Spleen (tissue), 11 donors: ENCODE measurements around the gene ELAVL3. TPM values are rescaled to one million over a fixed set of nuclear protein-coding genes. Genes with fewer than 3 reads are reported as not detected.

ENCODE experiments used
- DNase-seq: peaks from one replicate; pipeline ENCODE4 v3.0.0-alpha.2; 2020
- H3K27ac ChIP-seq, 8 donors: fragments of 200-600 bp; sonication (generic) in 7 of 8; 1 replicate in 4 of 8; 2 replicates in 4 of 8; pipeline versions ENCODE4 v1.5.0 to v1.8.0; 2016 to 2021; ENCODE audit warnings: inconsistent platforms in 4 of 8, mild to moderate bottlenecking in 4 of 8, moderate library complexity in 1 of 8
- H3K27me3 ChIP-seq, 7 donors: fragments of 200-600 bp; sonication (generic) in 6 of 7; replicated peaks in 1 of 7; 1 replicate in 4 of 7; 2 replicates in 3 of 7; pipeline versions ENCODE4 v1.5.0 to v1.8.0; 2016 to 2021; ENCODE audit warnings: inconsistent platforms in 3 of 7, mild to moderate bottlenecking in 1 of 7
- H3K36me3 ChIP-seq, 6 donors: fragments of 200-600 bp; sonication (generic) in 5 of 6; 1 replicate in 4 of 6; 2 replicates in 2 of 6; pipeline versions ENCODE4 v1.5.0 to v1.8.0; 2016 to 2021; ENCODE audit warnings: inconsistent platforms in 2 of 6
- H3K4me1 ChIP-seq, 6 donors: fragments of 200-600 bp; sonication (generic) in 5 of 6; 1 replicate in 3 of 6; 2 replicates in 3 of 6; pipeline versions ENCODE4 v1.5.0 to v1.8.0; 2016 to 2021; ENCODE audit warnings: inconsistent platforms in 3 of 6
- H3K4me3 ChIP-seq, 8 donors: fragments of 200-600 bp; sonication (generic) in 7 of 8; 1 replicate in 4 of 8; 2 replicates in 4 of 8; pipeline versions ENCODE4 v1.5.0 to v1.8.0; 2016 to 2021; ENCODE audit warnings: inconsistent platforms in 4 of 8, mild to moderate bottlenecking in 4 of 8, moderate library complexity in 2 of 8
- H3K9me3 ChIP-seq, 8 donors: fragments of 200-600 bp; sonication (generic) in 7 of 8; 1 replicate in 4 of 8; 2 replicates in 4 of 8; pipeline versions ENCODE4 v1.5.0 to v1.8.0; 2016 to 2021; ENCODE audit warnings: inconsistent platforms in 4 of 8
- POLR2A ChIP-seq, 3 donors: fragments of 450-650 bp; IDR thresholded peaks; one replicate each; pipeline ENCODE4 v1.5.1; 2017; ENCODE audit warnings: antibody characterized with exemption in 3 of 3, mild to moderate bottlenecking in 1 of 3
- POLR2AphosphoS5 ChIP-seq, 3 donors: sonication (generic); formaldehyde crosslinking; IDR thresholded peaks; one replicate each; pipeline ENCODE4 v1.5.1; 2017; ENCODE audit warnings: antibody characterized with exemption in 3 of 3
- WGBS, 5 donors: extraction: QIAGEN DNeasy Blood & Tissue Kit in 3 of 5; methylation state at CpG; one replicate each; pipeline versions ENCODE4 v1.1.5 to v1.1.7; 2013 to 2018; 5-methylcytosine and 5-hydroxymethylcytosine counted together
- intact Hi-C: fragments of 100-400 bp; cut with DNase I; formaldehyde crosslinking; loops from one replicate; pipeline ENCODE4 v1.15.0; 2023; ENCODE audit warnings: low total_unique reads
- polyA plus RNA-seq, 3 donors: library from polyadenylated mRNA; stranded (reverse); fragments of 200-250 nt; gene quantifications; one replicate each; pipeline ENCODE4 v1.2.1, GENCODE V29; 2013
- total RNA-seq, 7 donors: library from RNA; depleted of rRNA in 3 of 7; stranded (reverse); fragments of >200 nt in 3 of 7; fragmentation: NEBNext Ultra II Directional in 4 of 7; extraction: Animal tissue kit (Norgen Biotek cat#: 25700) in 4 of 7; gene quantifications; one replicate each; pipeline versions ENCODE4 v1.1.0 to v1.2.1, GENCODE V29; 2016 to 2021
- TF ChIP-seq, protein P1 (sequence below), 11 experiments: fragments of 200-600 bp in 7 of 11; fragments of 450-650 bp in 4 of 11; sonication (generic) in 4 of 11; IDR thresholded peaks in 8 of 11; conservative IDR thresholded peaks in 3 of 11; 1 replicate in 7 of 11; 2 replicates in 4 of 11; pipeline versions ENCODE4 v1.4.0 to v1.8.0; 2016 to 2021; ENCODE audit warnings: antibody characterized with exemption in 11 of 11, inconsistent platforms in 4 of 11, mild to moderate bottlenecking in 1 of 11
- donor health status: healthy with polysubstance abuse.
- donor health status: DM: no; HTN: no; CAD: no; lungs with moderate emphysema.
- donor health status: DM: no; HTN: no; CAD: no.
- donor health status: Bipolar disorder and iron deficiency.
- donor health status: healthy.
- donor health status: DM: no; HTN: no; CAD: no.
- donor health status: DM: yes; HTN: yes; CAD: no.

ELAVL3 gene
- total and polyA plus RNA-seq, 10 donors = 0.02 TPM; not detected in 9

DNA sequence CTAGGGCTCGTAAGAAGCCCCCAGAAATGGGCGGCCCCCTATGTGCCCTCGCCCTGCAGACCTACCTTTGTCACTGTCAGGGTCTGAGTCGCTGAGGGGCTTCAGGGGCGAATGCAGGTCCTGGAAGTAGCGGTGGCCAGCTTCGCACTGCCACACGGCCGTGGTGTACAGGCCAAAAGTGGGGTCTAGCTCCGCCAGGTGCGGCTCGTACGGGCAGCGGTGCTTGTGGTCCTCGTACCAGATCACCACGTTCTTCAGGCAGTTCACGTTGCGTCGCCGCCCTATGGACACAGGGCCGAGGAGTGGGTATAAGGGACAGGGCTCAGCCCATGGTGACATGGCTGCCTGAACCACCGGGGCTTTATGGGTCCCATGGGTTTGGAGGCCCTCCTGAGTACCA lies 15.0 kb upstream of the ELAVL3 start:
- Histone ChIP-seq H3K27ac (no peak overlapping the region), H3K9me3 (no peaks in the 10 kb centered on the region), H3K4me1 (no peaks in the 10 kb centered on the region), H3K4me3 (no peak overlapping the region), H3K36me3 (peaks cover 0 to 78% (median 38%) of the 10 kb centered on the region in 6 donors), H3K27me3 (no peaks in the 10 kb centered on the region)
- intact Hi-C loops = no loop called here
- DNase-seq = no peak
- TF ChIP-seq POLR2A (IDR thresholded peaks at IDR 0.05) = no peak
- TF ChIP-seq, protein P1, sequence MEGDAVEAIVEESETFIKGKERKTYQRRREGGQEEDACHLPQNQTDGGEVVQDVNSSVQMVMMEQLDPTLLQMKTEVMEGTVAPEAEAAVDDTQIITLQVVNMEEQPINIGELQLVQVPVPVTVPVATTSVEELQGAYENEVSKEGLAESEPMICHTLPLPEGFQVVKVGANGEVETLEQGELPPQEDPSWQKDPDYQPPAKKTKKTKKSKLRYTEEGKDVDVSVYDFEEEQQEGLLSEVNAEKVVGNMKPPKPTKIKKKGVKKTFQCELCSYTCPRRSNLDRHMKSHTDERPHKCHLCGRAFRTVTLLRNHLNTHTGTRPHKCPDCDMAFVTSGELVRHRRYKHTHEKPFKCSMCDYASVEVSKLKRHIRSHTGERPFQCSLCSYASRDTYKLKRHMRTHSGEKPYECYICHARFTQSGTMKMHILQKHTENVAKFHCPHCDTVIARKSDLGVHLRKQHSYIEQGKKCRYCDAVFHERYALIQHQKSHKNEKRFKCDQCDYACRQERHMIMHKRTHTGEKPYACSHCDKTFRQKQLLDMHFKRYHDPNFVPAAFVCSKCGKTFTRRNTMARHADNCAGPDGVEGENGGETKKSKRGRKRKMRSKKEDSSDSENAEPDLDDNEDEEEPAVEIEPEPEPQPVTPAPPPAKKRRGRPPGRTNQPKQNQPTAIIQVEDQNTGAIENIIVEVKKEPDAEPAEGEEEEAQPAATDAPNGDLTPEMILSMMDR (IDR thresholded peaks at IDR 0.05 in 8 of 11, conservative IDR thresholded peaks at IDR 0.05 in 3 of 11) = no peak
- TF ChIP-seq POLR2AphosphoS5 (IDR thresholded peaks at IDR 0.05) = no peak
- WGBS, 5 donors = 95 to 97% (median 97%) methylated on average over 16 to 22 of the region's 22 CpGs

DNA sequence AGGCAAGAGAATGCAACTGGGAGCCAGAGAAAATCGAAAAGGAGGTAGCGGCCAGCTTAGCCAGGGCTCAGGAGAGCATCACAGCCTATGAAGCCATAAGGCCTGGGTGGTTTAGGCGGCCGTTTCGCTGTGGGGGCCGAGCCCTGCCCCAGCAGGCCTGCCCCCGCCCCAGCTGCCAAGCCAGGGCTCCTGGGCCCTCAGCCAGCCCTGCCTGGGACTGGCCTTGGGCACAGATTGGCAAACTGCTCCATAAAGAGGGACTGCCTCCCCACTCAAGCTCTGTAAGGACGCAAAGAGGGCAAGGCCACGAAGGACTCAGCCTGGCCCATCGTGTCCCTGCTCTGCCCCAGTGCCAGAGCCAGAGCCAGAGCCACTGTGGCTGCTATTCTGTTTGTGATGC lies 14.6 kb upstream of the ELAVL3 start:
- Histone ChIP-seq H3K36me3 (peaks cover 0 to 82% (median 42%) of the 10 kb centered on the region in 6 donors), H3K27ac (no peak overlapping the region), H3K9me3 (no peaks in the 10 kb centered on the region), H3K27me3 (no peaks in the 10 kb centered on the region), H3K4me1 (no peaks in the 10 kb centered on the region), H3K4me3 (no peak overlapping the region)
- intact Hi-C loops = no loop called here
- 84 to 93% (median 90%) methylated on average over 9 to 10 of the region's 10 CpGs for whole genome bisulfite sequencing, 5 donors
- DNase-seq = no peak
- TF ChIP-seq POLR2A (IDR thresholded peaks at IDR 0.05) = no peak
- TF ChIP-seq, protein P1 (IDR thresholded peaks at IDR 0.05 in 8 of 11, conservative IDR thresholded peaks at IDR 0.05 in 3 of 11) = no peak
- TF ChIP-seq POLR2AphosphoS5 (IDR thresholded peaks at IDR 0.05) = no peak

DNA sequence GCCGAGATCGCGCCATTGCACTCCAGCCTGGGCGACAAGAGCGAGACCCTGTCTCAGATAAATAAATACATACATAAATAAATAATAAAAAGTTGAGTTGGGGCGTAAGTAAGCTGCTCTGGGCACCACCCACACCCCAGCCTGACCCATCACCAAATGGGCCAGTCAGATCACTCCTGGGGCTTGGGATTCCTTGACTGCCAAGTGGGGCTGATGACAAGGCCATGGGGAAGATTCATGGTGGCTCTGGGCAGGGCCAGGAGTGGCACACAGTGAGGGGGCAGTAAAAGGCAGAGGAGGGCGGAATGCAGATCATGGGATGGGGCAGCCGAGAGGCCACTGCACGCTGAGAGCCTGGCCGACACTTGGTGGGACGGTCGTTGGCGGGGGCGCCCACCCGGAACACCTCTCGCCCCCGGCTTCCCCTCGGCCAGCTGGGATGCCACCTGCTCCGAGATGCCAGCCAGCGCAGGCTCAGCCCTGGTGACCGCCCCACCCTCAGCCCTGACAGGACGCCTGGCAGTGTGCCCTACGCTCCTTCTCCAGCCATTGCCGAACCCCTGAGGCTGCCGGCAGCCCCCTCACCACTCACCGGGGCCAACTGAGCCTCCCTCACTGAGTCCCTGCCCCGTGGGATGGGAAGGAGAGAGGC lies 13.9 kb upstream of the ELAVL3 start:
- H3K27me3 ChIP-seq = no peaks in the 10 kb centered on the region
- TF ChIP-seq, protein P1 (IDR thresholded peaks at IDR 0.05 in 8 of 11, conservative IDR thresholded peaks at IDR 0.05 in 3 of 11) = no peak
- TF ChIP-seq POLR2AphosphoS5 (IDR thresholded peaks at IDR 0.05) (no peak), POLR2A (IDR thresholded peaks at IDR 0.05) (no peak)
- intact Hi-C loops = no loop called here
- DNase-seq = no peak
- 93 to 98% (median 94%) methylated on average over 25 to 27 of the region's 27 CpGs for WGBS, 5 donors
- no peak overlapping the region for H3K27ac ChIP-seq
- H3K4me1 ChIP-seq = no peaks in the 10 kb centered on the region
- H3K9me3 ChIP-seq = no peaks in the 10 kb centered on the region
- no peak overlapping the region for H3K4me3 ChIP-seq
- H3K36me3 ChIP-seq = peaks cover 0 to 89% (median 48%) of the 10 kb centered on the region in 6 donors

DNA sequence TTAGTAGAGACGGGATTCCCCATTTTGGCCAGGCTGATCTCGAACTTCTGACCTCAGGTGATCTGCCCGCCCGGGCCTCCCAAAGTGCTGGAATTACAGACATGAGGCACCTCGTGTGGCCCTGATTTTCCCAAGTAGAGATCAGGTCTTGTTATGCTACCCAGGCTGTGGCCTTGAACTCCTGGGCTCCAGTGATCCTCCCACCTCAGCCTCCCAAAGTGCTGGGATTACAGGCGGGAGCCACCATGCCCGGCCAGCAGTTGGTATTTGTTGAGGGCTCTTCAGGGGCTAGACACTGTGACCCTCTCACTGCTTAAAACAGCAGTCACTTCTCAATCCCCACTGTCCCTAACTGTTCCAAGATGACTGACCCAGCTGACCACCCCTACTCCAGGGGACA lies 8.5 kb upstream of the ELAVL3 start:
- 83 to 98% (median 92%) methylated on average over 5 to 7 of the region's 7 CpGs for WGBS, 5 donors
- Histone ChIP-seq H3K27me3 (no peaks in the 10 kb centered on the region), H3K4me1 (no peaks in the 10 kb centered on the region), H3K4me3 (no peak overlapping the region), H3K9me3 (no peaks in the 10 kb centered on the region), H3K36me3 (peaks cover 0 to 96% (median 40%) of the 10 kb centered on the region in 6 donors), H3K27ac (no peak overlapping the region)
- no peak for DNase-seq
- TF ChIP-seq, protein P1 (IDR thresholded peaks at IDR 0.05 in 8 of 11, conservative IDR thresholded peaks at IDR 0.05 in 3 of 11) = no peak
- TF ChIP-seq POLR2AphosphoS5 (IDR thresholded peaks at IDR 0.05) (no peak), POLR2A (IDR thresholded peaks at IDR 0.05) (no peak)
- intact Hi-C loops = no loop called here
